Stimulated activated CD4-positive, alpha-beta T cell treated with anti-CD3 and anti-CD28 coated beads, Interleukin-4, amount 100 ng/mL, for 4 hours (primary cell): ENCODE measurements around the gene LYRM9.
"Not testable (repeated sequence)": the region's sequence is repeated elsewhere in the genome, so short reads cannot be mapped to it uniquely, and the experiment has no call there.

Experiments
- DNase-seq, 2 experiments: peaks; one replicate each; pipeline ENCODE4 v3.0.0-alpha.2; 2020

Gene LYRM9

DNA sequence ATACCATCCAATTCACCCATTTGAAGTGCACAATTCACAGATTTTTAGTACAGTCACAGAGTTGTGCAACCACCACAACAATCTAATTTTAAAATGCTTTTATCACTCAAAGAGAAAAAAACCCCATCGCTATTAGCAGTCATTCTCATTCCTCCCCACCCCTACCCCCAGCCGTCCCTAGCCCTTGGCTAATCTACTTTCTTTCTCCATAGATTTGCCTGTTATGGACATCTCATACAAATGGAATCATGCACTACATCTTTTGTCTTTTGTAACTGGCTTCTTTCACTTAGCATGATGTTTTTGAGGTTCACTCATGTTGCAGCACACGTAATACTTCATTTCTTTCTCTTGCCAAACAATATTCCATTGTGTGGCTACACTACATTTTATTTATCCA is 20.4 kb downstream of the LYRM9 start:
- DNase-seq: no peak

DNA sequence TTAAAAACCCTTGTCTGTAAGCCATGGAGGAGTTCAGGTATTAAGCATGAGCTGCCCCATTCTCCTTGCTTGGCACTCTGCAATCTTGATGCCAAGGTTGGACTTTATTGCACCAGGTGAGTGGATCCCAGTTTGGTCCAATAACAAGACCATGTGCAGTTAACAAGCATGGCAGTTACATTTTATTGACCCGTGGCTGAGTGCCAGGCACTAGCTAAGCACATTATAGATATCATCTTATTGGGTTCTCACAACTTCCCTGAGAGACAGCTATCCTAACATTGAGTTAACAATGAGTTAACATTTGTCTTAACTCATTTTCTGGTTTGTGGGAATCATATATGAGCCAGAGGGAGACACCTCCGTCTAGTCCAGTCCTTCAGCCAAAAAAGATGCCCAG is 21.8 kb downstream of the LYRM9 start:
- DNase-seq: no peak

DNA sequence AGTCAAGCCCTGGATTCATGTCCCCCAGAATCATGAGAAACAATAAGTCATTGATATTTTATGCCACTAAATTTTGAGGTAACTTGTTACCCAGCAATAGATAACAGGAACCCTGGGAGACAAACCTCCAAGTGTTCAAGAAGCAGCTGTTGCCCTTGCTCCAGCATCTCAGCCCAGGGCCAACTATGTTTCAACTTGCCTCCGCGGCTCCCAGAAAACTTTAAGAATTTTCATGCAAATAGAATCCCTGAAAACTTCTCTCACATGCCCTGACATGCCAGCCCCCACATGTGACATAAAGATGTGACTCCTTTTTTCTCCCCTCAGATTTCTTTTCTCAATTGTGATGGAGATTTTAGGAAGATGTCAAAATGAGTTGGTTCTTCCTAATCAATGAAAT is 22.8 kb downstream of the LYRM9 start:
- no peak for DNase-seq

DNA sequence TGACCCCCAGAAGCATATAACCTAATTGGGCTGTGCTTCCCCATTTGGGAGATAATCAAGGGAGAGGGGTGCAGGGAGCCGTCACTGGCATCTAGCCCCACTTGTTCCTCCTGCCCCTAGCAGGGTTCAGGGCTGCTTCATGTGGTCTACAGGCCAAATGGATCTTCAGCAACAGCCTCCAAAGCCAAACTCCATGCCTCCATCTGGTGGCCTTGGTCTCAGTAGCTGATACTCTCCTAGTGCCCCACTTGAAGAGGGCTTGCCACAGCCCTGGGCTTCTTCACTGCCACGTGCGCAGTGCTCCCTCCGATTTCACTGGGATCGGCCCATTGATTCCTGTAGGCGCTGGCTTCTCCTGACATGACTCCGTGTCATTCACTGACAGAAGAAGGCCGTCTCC is 24.6 kb downstream of the LYRM9 start:
- DNase-seq: no peak

DNA sequence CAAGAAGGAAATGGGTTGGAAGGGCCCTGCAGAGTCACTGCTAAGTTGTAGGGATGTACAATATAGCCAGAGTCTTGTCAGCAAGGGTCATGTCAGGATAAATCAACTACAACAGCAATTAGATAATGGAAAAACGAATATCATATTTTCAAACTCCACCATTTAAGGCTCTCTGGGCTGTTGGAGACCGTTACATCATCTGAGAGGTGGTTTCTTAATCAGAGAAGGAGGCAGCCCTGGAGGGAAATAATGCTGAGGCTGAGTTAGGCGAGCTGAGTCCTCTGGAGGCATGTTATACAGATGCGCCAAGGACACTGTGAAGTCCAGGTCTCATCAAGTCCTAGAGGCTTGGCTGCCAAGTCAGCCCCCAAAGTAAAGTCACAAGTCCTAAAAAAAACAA is 30.3 kb downstream of the LYRM9 start:
- no peak for DNase-seq

DNA sequence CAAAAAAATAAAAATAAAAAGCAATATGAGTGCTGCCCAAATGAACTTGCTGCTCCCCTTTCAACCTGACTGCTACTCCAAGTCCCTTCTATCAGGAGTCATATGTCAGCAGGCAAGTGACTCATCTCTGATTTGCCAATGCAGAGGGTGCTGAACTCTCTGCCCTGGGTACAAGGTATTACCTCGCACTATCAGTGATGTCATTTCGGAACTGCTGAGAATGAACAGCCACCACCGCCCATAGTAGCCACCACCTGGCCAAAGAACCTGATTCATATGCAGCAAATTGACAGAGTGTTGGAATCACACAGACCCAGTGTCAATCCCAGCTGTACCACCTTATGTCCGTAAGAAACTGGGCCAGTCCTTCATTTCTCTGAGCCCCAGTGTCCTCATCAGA is 31.2 kb downstream of the LYRM9 start:
- DNase-seq: no peak

DNA sequence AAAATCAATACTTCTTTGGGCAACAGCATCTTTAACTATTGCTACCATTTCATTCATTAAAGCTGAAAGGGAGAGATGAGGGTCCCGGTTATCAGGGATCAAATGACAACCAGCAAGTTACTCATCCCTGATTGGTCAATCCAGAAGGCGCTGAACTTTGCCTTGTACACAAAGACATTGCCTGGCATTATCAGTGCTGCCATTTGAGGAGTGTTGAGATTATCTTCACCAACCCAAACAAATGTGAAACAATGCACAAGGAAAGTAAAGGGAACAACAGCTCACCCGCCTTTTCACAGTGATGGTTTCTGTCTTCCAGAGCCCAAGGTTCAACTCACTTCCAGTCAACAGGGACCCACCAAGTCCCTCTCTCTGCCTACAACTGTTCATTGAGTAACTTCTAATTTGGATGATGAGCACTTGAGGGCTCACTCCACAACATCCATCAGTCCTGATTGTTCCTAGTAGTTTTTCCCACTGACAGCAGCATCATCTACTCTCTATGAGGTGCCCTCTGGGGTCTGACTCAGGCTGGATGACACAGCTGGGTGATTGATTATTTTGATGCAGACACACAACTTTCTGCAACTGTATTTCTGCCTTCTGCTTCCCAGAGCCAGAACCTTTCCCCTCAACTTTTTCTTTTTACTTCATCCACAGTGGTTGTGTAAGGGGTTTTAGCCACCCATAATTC is 32.0 kb downstream of the LYRM9 start:
- no peak for DNase-seq

DNA sequence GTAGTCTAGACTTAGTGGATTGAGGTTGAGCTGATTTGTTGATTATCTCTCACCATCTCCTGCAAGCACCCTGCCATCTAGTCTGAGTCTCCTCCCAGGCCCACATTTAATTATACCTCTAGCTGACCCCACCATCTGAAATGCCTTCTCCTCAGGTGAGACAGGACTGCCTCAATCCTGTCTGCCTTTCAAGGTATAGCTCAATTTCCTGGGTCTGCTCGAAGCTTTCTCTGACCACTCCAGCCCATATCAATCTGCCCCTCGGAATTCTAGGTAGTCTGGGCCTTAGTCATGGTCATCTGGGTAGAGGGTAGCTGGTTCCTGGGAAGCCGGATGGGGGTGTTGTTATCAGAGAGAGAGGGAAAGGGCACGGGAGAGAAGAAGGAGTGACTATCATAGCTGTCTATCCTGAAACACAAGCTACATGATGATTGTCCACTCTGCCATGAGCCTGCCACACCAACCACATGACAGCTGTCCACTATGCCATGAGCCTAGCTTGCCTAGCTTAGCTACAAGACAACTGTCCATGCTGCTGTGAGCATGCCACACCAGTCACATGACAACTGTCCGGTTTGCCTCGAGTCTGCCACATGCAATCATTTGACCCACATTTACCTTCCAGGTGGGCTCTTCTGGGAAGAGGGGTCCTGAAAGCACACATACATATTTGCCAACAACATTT is 34.4 kb downstream of the LYRM9 start:
- DNase-seq: no peak

DNA sequence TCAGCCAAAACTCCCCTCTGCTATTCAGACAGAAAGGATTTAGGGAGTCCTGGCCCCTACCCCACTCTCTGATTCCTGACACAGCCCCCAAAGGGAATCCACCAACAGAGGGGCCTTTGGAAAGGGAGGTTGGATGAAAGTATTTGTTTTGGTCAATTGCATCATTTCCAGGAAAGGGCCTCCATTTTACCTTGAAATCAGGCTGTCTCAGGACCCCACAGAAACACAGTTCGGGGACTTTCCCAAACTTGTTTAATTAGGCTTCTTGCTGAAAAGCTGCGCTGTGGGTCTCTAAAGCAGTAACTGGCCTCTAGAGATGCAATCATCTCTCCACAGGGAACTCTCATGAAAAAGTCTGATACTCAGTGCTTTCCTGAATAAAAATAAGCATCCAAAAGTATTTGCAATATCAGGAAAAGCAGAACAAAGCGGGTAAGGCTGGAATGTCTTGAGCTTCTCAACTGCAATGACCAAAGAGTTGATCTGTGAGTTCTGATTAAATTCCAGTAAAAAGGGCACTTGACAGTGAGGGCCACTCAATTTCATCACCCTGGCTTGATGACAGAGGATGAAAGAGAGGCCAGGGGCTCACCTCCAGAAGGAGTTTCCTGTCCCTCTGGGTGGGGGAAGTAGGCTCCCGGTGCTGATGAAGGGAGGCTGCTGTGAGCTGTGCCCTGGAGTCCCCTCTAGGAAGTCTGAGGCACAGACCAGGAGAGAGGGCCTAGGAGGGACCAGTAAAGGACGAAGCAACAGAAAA is 36.3 kb downstream of the LYRM9 start:
- DNase-seq: no peak

DNA sequence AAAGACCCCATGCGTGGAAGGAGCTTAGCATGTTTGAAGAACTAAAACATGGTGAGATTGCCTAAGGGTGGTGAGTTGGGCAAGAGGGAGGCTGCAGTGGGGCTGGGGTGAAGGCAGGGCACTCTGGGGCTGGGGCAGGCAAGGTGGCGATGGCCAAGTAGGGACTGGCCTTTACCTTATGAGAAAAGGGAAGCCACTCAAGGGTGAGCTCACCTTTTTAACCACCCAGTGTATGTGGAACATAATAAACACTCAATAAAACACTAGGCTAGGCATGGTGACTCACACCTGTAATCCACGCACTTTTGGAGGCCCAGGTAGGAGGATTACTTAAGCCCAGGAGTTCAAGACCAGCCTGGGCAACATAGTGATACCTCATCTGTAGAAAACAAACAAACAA is 37.7 kb downstream of the LYRM9 start:
- DNase-seq: no peak

DNA sequence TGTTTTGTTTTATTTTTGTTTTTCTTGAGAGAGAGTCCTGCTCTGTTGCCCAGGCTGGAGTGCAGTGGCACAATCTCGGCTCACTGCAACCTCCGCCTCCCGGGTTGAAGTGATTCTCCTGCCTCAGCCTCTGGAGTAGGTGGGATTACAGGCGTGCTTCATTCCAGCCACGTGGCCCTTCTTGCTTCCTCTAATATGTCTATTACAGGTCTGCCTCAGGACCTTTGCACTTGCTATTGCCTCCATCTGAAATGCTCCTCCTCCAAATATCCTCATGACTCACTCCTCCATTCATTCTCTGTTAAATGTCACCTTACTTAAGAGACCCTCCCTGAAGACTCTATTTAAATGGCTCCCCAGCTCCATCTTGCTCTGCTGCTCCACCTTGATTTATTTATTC is 39.0 kb downstream of the LYRM9 start:
- DNase-seq: no peak

DNA sequence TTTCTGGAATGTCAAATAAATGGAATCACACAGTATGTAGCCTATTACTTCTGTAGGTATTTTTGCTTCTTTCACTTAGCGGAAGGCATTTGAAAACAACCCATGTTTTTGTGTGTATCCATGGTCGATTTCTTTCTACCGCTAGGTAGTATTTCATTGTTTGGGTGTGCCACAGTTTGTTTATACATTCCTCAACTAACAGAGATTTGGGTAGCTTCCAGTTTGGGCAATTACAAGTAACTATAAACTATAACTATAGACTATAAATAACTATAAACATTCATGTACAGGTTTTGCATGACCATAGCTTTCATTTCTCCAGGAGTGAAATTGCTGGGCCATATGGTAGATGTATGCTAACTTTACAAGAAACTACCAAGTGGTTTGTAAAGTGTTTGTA is 40.1 kb downstream of the LYRM9 start:
- no peak for DNase-seq

DNA sequence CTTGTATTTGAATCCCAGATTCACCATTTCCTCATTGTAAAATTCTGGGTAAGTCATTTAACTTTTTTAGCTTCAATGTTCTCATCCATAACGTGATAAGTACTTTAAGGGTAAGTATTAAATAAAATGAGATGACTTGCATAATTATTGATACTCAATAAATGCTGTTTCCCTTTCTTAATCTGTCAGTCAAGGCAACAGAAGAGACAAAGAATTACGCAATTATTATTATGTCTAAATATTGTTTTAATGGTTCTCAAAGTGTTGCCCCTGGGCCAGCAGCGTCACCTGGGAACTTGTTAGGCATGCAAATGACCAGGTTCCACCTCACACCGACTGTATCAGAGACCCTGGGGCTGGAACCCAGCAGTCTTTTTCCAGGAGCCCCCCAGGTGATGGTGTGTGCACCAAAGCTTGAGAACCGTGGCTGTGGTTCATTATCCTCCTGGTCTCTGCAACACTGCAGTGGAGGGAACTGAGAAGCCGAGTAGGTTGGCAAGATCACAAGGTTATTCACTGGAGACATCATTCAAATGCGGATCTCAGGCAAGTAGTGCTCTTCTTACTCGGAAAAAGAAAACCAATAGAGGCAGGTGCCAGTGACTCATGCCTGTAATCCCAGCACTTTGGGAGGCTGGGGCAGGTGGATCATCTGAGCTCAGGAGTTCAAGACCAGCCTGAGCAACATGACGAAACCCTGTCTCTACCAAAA is 43.5 kb downstream of the LYRM9 start:
- no peak for DNase-seq

DNA sequence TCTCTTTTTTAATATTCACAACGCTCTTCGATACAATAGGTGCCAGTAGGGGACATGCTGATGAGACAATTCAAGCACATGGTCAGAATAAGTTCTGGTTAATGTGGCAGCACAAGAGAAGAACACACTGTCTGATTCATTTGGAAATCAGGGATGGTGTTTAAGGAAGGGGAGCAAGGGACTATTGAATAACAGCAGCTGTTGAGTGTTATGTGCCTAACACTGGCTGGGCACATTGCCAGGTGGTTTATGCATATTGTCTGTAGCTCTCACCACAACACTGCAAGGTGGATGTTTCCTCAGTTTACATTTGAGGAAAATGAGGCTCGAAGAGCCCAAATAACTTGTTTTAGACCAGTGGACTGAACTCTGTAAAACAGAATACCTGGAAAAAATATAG is 44.2 kb downstream of the LYRM9 start:
- no peak for DNase-seq

DNA sequence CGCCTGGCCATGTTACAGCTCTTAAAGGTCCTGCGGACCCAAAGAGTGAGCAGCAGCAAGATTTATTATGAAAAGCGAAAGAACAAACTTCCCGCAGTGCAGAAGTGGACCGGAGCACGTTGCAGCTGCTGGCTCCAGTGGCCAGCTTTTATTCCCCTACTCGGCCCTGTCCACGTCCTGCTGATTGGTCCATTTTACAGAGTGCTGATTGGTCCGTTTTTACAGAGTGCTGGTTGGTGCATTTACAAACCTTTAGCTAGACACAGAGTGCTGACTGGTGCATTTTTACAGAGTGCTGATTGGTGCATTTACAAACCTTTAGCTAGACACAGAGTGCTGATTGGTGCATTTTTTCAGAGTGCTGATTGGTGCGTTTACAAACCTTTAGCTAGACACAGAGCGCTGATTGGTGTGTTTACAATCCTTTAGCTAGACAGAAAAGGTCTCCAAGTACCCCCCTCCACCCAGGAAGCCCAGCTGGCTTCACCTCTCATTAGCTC is 46.3 kb downstream of the LYRM9 start:
- not testable (repeated sequence) for DNase-seq

DNA sequence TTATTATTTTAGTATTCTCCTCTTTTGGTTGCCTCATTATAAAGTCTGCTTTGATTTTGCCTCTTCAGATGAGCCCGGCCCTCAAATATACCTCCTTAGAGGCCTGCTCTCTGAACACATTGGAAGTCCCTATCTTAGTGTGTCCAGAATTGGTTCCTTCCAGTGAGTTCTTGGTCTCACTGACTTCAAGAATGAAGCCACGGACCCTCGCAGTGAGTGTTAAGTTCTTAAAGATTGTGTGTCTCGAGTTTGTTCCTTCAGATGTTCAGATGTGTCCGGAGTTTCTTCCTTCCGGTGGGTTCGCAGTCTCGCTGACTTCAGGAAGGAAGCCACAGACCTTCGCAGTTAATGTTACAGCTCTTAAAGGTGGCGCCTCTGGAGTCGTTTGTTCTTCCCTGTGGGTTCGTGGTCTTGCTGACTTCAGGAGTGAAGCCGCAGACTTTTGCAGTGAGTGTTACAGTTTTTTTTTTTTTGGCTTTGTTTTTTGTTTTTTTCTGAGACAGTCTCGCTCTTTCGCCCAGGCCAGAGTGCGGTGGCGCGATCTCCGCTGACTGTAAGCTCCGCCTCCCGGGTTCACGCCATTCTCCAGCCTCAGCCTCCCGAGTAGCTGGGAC is 47.0 kb downstream of the LYRM9 start:
- peak in 1 of 2 experiments; percentile 5 for DNase-seq

DNA sequence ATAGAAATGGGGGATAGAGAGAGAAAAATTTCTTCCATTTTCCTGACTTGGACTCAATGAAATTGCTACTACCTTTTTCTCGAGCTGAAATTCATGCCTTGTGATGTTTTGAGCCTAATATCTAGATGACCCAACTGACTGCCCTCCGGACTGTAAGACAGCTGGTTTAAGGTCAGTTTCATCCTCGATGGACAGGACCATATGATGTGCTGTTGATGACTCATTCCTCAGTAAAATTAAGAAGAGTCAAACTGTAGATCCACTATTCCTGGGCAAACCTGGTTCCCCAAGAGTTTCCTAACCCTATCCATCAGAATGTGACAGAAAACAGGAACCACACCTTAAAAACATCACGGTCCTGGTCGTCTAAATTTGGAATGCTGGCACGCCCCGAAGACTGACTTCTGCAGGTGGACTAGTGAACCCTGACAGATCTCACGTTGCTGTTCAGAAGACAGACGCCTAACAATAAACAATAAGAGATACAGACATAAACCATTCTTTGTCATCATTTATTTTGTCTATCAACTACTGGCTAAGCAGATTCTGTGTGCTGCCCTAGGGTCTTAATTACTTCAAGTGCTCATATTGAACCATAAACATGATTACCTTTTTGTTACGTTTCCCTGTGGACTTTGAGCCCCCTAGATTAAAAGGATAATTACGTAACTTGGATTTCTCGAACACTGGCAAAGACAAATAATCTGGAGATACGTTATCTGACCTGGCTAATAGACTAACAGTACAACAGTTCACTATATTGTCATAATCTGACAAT is 47.7 kb downstream of the LYRM9 start:
- DNase-seq: no peak

DNA sequence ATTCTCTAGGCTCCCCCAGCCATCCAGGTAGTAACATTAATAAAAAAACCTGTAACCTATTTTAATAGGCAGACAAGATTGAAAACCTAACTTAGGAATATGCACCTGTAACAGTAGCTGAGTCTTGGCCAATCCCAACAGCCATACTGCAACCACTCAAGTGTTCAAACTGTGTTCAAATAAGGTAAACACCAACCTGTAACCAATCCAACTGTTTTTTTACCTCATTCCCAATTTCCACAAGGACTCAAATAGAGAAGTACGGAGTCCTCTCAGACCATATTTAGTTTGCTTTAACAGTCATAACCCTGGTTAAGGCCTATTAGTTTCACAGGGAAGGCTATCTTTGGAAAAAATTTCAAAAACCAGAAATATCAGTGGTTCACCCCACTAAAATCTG is 52.5 kb downstream of the LYRM9 start:
- no peak for DNase-seq

DNA sequence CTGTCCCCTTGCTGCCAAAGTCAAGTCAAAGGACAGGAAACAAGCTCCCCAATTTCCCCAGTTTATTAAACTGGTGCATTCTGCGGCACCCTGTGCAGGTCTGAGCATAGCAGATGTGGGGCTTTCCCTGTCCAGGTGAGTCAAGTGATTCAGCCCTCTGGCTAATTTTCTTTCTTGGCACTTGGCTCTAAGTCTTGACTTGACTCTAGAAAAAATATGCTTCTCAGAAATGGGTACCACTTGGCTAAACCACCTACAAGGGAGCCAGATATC is 52.8 kb downstream of the LYRM9 start:
- not testable (repeated sequence) for DNase-seq

DNA sequence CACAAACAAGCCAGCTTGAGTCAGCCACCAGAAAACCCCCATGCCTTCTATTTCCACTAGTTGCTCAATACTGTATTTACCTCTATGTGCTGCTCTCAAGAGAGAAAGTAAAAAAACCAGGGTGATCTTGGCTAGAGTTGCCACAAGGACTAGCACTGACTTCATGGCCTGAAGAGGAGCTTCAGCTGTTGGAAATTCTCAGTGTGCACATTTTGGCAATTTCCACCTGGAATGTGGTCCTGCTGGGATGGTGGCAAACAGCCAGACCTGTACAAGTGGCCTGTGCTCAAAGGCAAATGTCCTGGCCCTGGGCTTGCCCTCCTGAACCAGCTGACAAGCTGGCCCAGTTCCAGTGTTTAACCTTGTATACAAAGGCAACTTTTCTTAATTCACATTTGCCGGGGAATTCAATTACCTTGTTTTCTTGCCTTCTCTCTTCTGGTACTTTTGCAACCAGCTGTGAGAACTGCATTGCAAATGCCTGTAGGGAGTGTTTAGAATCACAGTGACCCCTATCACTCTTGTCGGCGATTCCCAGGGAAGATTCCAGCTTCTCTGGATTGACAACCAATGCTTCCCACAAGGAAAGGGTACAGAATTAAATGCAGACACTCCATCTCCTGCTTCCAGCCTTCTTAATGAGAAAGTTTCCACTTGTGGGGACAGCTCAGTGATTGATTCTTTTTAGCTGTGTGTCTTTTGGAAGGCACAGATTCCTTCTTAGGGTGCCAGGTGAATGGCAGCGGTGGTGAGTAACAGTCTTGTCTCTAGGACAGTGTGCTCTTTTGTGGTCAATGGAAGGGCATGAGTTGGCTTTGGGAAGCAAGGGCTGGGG is 53.4 kb downstream of the LYRM9 start:
- not testable (repeated sequence) for DNase-seq

DNA sequence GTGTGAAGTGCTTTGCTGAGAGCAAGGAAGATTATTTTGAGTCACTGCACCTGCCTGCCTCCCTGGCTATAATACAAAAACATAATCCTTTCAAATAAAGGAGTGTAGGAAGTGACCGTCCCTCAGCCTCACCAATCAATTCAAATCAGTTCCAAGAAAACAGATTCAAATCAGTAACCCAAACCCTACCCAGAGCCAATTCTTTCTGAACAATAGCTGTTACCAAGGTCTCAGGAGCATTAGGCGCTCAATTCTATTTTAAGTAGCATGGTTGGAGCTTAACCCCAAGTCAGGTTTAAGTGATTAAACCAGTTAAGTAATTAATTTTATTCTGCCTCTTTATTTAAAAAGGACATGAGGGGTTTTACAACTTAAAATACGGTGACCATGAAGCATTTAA is 54.6 kb downstream of the LYRM9 start:
- not testable (repeated sequence) for DNase-seq
